Embryonic facial prominence (tissue), 1 donor: ENCODE data around the gene TPT1.
"Not testable (repeated sequence)": the region's sequence is repeated elsewhere in the genome, so short reads cannot be mapped to it uniquely, and the experiment has no call there.

Source experiments
- DNase-seq: peaks from one replicate; pipeline ENCODE4 v3.0.0-alpha.2; 2016; ENCODE audit errors: extremely low spot score

TPT1 gene

GRCh38 chr13:45367358-45367757 is 26.4 kb upstream of the TPT1 start:
- no peak for DNase-seq

DNA sequence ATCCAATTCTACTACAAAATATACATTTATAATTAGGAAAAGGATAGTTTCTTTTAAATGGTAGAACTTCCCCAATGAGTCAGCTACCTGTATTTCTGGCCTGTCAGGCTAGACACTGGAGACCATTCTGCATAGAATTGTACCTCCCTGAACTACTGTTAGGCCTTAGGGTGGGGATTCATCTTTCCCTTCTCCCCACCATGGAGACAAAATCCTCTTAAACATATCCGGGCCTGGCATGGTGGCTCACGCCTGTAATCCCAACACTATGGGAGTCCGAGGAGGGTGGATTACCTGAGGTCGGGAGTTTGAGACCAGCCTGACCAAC is 24.5 kb upstream of the TPT1 start:
- no peak for DNase-seq

DNA sequence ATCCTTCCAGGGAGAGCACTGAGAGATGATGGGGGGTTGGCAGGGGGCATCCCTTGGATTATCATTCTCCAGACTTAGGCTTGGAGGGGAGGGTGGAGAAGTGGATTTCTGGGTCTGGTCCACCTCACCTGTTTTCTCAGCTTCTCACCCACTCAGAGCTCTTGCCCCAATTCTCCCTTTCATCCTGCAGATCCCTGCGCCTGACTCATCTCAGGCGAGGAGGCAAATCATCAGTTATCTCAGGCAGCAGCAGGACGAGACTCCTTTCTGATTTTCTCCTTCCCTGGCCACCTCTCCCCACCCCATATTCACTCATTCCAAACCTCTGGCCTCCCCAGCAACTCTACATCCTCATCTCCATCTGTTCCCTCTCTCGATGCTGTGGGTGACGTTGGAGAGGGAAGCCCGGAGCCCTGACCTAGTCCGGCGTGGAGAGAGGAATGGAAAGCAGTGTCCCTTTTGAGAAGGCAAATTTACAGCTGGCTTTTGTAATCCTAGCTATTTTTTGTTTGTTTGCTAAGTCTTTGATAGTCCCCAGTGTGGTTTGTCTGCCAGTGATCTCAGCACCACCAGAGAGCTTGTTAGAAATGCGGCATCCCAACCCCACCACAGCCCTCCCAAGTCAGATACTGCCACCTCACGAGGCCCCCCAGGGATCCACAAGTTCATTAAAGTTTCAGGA is 24.0 kb upstream of the TPT1 start:
- DNase-seq, result no peak

DNA sequence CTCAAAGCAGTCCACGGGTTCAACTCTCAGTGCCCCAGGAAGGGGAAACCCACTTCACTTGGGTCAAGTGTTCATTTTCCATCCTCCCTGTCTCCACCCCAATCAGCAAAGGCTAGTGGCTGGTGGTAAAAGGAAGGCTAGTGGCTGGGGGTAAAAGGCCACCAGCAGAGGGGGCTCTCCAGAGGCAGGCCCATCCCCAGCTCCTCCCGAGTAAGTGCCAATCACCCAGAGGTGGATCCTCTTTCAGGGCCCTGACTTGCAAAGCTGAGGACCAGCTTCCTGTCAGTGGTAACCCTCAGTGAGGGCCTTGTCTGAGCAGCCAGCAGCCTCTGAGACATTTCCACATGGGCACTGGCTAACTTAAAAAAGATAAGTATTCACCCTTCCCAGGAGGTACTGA is 22.0 kb upstream of the TPT1 start:
- no peak for DNase-seq

DNA sequence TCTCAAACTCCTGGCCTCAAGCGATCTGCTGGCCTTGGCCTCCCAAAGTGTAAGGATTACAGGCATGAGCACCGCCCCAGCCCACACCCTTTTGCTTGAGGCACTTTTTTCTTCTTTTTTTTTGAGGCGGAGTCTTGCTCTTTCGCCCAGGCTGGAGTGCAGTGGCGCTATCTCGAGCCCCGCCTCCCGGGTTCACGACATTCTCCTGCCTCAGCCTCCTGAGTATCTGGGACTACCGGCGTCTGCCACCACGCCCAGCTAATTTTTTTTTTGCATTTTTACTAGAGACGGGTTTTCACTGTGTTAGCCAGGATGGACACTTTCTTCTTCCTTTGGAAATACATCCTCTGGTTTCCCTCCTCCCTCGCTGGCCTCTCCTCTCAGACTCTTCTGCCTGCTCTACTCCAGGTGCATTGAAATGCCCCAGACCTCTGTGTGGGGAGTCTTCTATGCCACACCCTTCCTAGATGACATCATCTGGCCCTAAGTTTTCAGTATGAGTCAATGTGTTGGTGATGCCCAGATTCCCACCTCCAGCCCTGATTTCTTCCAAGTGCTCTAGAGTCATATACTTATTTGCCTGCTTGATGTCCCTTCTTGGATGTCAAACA is 20.7 kb upstream of the TPT1 start:
- no peak for DNase-seq

GRCh38 chr13:45356966-45357672 is 16.1 kb upstream of the TPT1 start:
- DNase-seq, result no peak

DNA sequence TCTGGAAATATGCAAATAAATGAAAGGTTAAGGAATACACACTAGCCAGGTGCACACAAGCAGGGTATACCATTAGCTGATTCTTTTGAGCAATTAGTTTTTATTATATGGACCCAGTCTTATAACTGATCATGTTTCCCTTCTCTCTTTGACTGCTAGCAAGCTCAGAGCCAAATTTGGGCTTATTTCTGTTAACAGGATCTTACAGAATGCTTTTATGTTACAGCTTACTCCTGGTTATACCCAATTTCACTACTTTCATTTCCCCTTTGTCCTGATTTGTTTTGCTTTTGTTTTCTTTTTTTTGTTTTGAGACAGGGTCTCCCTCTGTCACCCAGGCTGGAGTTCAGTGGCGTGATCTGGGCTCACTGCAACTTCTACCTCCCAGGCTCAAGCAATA is 12.9 kb upstream of the TPT1 start:
- no peak for DNase-seq

DNA sequence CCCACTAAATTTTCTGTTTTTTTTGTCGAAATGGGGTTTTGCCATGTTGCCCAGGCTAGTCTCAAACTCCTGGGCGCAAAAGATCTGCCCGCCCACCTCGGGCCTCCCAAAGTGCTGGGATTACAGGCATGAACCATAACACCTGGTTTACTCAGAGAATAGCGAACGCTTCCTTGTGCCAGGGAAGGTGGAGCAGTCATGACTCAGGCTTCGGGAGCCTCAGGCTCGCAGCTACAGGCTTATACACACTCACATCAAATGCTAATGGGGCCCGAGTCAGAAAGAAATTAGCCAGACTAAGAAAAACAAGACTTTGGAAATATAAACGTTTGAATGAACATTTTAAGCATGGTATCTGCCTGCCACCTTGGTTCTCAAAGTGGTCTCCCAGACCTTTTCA is 11.0 kb upstream of the TPT1 start:
- no peak for DNase-seq

- DNase-seq, result no peak
Measured at GRCh38 chr13:45350152-45350551, 9.2 kb upstream of the TPT1 start.

DNA sequence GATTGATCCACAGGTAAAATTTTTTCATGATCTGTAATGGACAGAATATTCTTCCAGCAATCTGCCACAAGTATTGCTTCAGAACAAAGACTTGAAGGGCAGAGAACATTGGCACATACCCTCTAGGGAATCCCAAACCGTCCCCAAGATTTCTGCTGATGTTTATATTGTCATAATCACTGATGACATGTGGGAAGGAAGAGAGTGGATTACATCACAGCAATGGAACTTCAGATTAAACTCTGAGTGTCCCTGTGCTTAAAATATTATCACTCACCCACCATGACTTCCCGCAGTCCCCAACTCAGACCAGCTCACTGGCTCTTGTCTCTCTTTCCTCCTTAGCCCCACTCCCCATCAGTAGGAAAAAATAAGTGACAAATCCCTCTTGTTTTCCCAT is 8.5 kb upstream of the TPT1 start:
- DNase-seq, result no peak

- not testable (repeated sequence) for DNase-seq
Measured at GRCh38 chr13:45344064-45344463, 3.1 kb upstream of the TPT1 start.

GRCh38 chr13:45343102-45343501 is 2.1 kb upstream of the TPT1 start:
- DNase-seq, result not testable (repeated sequence)

DNA sequence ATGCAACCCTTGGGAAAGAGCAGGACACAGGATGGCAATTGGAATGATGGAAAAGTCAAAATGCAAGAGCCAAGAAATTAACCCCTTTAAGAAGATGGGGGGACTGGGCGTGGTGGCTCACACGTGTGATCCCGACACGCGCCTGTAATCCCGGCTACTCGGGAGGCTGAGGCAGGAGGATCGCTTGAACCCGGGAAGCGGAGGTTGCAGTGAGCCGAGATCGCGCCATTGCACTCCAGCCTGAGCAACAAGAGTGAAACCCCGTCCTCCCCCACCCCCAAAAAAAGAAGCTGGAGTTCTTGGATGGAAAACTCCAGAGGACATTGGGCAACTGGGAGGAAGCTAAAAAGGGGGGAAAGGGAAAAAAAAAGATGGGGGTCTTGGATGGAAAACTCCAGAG is 1.7 kb upstream of the TPT1 start:
- DNase-seq, result not testable (repeated sequence)

DNA sequence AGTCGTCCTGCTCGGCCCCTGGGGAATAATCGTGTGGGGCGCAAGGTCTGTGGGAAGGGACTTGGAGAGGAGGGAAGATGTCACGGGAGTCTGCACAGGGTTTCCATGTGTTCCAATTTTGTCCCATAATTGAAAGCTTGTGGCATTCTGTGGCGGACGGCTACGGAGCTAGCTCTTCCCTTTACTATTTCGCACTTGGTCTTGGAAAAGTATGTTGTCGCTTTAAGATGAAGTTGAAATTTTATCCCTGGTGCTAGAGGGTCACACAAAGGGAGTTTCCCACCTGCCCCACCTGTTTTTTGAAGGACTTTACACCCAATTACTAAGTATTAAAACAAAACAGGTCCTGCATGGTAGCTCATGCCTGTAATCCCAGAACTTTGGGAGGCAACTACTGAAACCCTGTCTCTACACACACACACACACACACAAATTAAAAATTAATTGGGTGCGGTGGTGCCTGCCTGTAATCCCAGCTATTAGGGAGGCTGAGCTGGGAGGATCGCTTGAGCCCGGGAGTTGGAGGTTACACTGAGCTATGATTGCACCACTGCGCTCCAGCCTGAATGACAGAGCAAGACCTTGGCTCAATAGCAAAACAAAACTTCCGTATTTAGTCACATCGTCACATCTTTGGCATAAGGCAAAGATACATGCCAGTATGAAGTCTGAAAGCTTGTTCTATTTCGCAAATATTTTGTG is 967 bp upstream of the TPT1 start:
- peak; percentile 44 for DNase-seq

DNA sequence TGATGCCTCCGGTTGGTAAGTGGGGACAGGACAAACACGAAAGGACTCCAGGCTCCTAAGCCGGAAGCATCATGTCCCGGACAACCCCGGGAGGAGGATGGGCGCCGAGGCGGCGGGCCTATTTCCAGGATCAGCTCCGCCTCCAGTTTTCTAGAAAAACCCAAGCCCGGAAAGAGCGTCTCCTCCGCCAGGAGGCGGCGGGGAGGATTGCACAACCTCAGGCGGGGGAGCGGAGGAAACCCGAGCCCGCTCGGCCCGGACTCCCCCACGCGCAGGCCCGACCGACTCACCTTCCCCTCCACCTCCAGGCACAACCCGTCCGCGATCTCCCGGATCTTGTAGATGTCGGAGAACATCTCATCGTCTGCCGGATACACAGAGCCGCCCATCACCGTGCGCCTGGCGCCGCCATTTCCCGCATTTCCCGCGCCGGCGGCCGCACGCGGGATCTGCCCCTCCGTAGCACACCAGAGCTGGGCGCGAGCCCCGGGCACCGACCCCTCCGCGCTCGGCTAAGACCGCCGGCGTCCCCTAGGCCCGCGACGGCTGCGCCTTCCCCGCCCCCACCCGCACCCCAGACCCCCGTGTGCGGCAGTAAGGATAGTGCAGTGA is 455 bp downstream of the TPT1 start:
- peak; percentile 77 for DNase-seq

DNA sequence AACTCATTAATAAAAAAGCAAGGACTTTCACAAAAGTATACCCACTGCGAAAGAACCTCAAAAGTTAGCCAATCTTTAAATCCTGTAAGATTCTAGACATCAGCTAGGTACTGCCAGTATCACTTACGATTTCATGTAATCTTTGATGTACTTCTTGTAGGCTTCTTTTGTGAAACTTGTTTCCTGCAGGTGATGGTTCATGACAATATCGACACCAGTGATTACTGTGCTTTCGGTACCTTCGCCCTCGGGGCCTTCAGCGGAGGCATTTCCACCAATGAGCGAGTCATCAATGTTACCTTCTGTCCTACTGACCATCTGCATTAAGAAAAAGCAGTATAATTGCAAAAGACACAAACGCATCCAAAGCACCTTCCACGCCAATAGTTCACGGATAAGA is 1.1 kb downstream of the TPT1 start:
- DNase-seq, result peak; percentile 5

GRCh38 chr13:45339399-45339798 is 1.6 kb downstream of the TPT1 start:
- DNase-seq, result no peak

- DNase-seq, result no peak
Measured at GRCh38 chr13:45337803-45338202, 3.2 kb downstream of the TPT1 start.

- no peak for DNase-seq
Measured at GRCh38 chr13:45337395-45337794, 3.6 kb downstream of the TPT1 start.

GRCh38 chr13:45336025-45336800 is 4.8 kb downstream of the TPT1 start:
- no peak for DNase-seq

DNA sequence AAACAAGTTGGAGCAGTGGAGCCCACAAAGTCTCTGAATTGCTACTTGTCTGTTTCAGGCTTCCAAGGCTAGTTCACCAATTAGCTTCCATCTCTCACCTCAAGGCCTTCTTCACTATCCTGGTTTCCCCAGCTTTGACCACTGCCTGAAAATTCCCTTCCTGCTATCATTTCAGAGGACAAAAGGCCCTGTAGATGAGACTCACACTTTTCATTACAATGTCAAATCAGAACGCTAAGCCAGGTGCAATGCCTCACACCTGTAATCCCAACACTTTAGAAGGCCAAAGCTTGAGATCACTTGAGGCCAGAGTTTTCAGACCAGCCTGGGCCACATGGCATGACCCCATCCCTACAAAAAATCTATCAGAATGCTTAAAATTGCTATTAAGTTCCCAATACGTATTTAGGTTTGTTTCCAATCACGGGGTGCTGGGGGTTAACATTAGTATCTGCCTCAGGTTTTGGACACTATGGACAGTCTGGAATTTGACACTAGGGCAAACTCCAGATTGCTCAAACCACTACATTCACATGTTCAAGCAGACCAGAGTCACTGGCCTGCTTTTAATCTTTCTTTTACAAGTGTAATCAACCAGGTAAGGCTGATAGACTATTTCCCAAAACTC is 5.5 kb downstream of the TPT1 start:
- DNase-seq, result no peak
